K562 (cell line): Measurements from ENCODE around the gene CACNB2. TPM values are rescaled to one million over a fixed set of nuclear protein-coding genes. Genes with fewer than 3 reads are reported as not detected.

Experiments
- CHD7 ChIP-seq: fragments of 200-600 bp; sonication (generic); IDR thresholded peaks from one replicate; pipeline ENCODE4 v1.6.1; 2012; ENCODE audit warnings: mild to moderate bottlenecking, low read depth, low read length, inconsistent platforms
- GATA2 ChIP-seq: sonication (generic); formaldehyde crosslinking; IDR thresholded peaks from 2 replicates; pipeline ENCODE4 v1.4.0; 2020; ENCODE audit warnings: mild to moderate bottlenecking, missing genetic modification reagents
- ZNF76 ChIP-seq: fragments of 250-450 bp; sonication (Bioruptor Pico); IDR thresholded peaks from 2 replicates; pipeline ENCODE4 v1.4.0; 2020; ENCODE audit warnings: mild to moderate bottlenecking, moderate library complexity, borderline replicate concordance
- polyA plus RNA-seq, 8 experiments: library from polyadenylated mRNA; depleted of rRNA in 4 of 8; stranded (reverse) in 5 of 8; unstranded in 3 of 8; fragments of >200 nt; fragmentation: Nextera tagmentation in 2 of 8; fragmentation: Illumina TruSeq in 1 of 8; extraction: Ambion mirVana in 2 of 8; extraction: Trizol in 1 of 8; gene quantifications; 2 replicates each; pipeline versions ENCODE4 v1.2.1 to v1.2.3, GENCODE V29; 2011 to 2014; ENCODE audit warnings: inconsistent platforms in 1 of 8, missing spikeins in 1 of 8
- total RNA-seq, 7 experiments: library from RNA; depleted of rRNA in 6 of 7; stranded (reverse); fragments of >200 nt in 6 of 7; fragmentation: Illumina TruSeq in 2 of 7; extraction: Trizol in 2 of 7; gene quantifications; 2 replicates each; pipeline versions ENCODE4 v1.2.1 to v1.2.3, GENCODE V29; 2011 to 2021; ENCODE audit warnings: low replicate concordance in 1 of 7

CACNB2 gene
- total and polyA plus RNA-seq, 9 of the 15 experiments (the other 6 are each of a cell fraction or from before 2014, with no cell fraction given): 1.8 to 2.2 TPM; not detected in 7

GRCh38 chr10:18137111-18137510 is 3.1 kb upstream of the CACNB2 start (continued):
- TF ChIP-seq CHD7: no peak
- no peak for TF ChIP-seq GATA2 (CRISPR knock-in tag)
- no peak for TF ChIP-seq ZNF76
- TF ChIP-seq, all 486 proteins: peak for 0
